GM20000 (cell line): ENCODE data around the gene ANKRD12.
"Not testable (repeated sequence)": the region's sequence is repeated elsewhere in the genome, so short reads cannot be mapped to it uniquely, and the experiment has no call there.

Source experiments
- DNase-seq: peaks from one replicate; pipeline ENCODE4 v3.0.0; 2012; ENCODE audit warnings: low spot score
- CTCF ChIP-seq: IDR thresholded peaks from 2 replicates; pipeline ENCODE4 v1.5.1; 2012; ENCODE audit warnings: mild to moderate bottlenecking, control low read depth; ENCODE audit errors: extremely low read depth, missing control alignments

Gene ANKRD12

GRCh38 chr18:9263264-9263663 is 126.7 kb downstream of the ANKRD12 start:
- DNase-seq = no peak
- TF ChIP-seq CTCF = no peak

GRCh38 chr18:9264797-9265196 is 128.2 kb downstream of the ANKRD12 start:
- not testable (repeated sequence) for DNase-seq

- DNase-seq = no peak
- no peak for TF ChIP-seq CTCF
Measured at GRCh38 chr18:9273221-9273620, 136.6 kb downstream of the ANKRD12 start.

- no peak for DNase-seq
Measured at GRCh38 chr18:9275890-9276289, 139.3 kb downstream of the ANKRD12 start.

GRCh38 chr18:9278028-9278427 is 141.4 kb downstream of the ANKRD12 start:
- no peak for DNase-seq
- no peak for TF ChIP-seq CTCF

More at GRCh38 chr18:9275890-9276289, 139.3 kb downstream of the ANKRD12 start:
- no peak for TF ChIP-seq CTCF

- TF ChIP-seq CTCF = no peak
- no peak for DNase-seq
Measured at GRCh38 chr18:9280849-9281248, 144.3 kb downstream of the ANKRD12 start.

GRCh38 chr18:9281780-9282179 is 145.2 kb downstream of the ANKRD12 start:
- no peak for DNase-seq
- no peak for TF ChIP-seq CTCF

- DNase-seq = no peak
- TF ChIP-seq CTCF = no peak
Measured at GRCh38 chr18:9283791-9284190, 147.2 kb downstream of the ANKRD12 start.
